HEK293 (cell line): ENCODE data around the gene VEGFB.

Experiments used
- CTCF ChIA-PET: fragments of 350-600 bp; formaldehyde crosslinking; extraction: SDS; loops from one replicate; lab custom pipeline; 2021; ENCODE audit warnings: antibody characterized with exemption; lab: Yijun Ruan, JAX
- POLR2A ChIA-PET: fragments of 300-600 bp; formaldehyde crosslinking; extraction: SDS; loops from one replicate; lab custom pipeline; 2020; ENCODE audit warnings: antibody characterized with exemption, inconsistent platforms; lab: Yijun Ruan, JAX
- H3K27ac ChIP-seq: fragments of 200-500 bp; sonication (Bioruptor generic); 2 replicates; pipeline ENCODE4 v1.5.1; 2014; ENCODE audit warnings: low read depth, low read length, control low read depth, inconsistent platforms; ENCODE audit errors: extremely low read depth
- H3K36me3 ChIP-seq, 2 experiments: fragments of 200-500 bp in 1 of 2; sonication (Bioruptor generic) in 1 of 2; 1 replicate in 1 of 2; 2 replicates in 1 of 2; pipeline ENCODE4 v1.5.1; 2014 to 2017; ENCODE audit warnings: inconsistent platforms in 2 of 2, low read length in 2 of 2; ENCODE audit not compliant: control insufficient read depth in 2 of 2, insufficient read depth in 1 of 2
- H3K4me1 ChIP-seq: fragments of 200-500 bp; sonication (Bioruptor generic); 2 replicates; pipeline ENCODE4 v1.5.1; 2014; ENCODE audit warnings: mild to moderate bottlenecking, low read length, inconsistent platforms; ENCODE audit not compliant: control insufficient read depth, insufficient read depth
- H3K4me3 ChIP-seq: 2 replicates; pipeline ENCODE4 v1.5.1; 2011; ENCODE audit warnings: low read depth, mild to moderate bottlenecking, control low read depth, low read length, moderate library complexity
- H3K9me3 ChIP-seq: fragments of 200-500 bp; sonication (Bioruptor generic); 2 replicates; pipeline ENCODE4 v1.5.1; 2014; ENCODE audit warnings: low read depth, low read length, inconsistent platforms; ENCODE audit not compliant: control insufficient read depth, insufficient read depth
- BCL11B ChIP-seq: fragments of 450-650 bp; formaldehyde crosslinking; IDR thresholded peaks from 2 replicates; pipeline ENCODE4 v1.5.1; 2016; ENCODE audit warnings: low read depth, missing biosample characterization, missing genetic modification characterization
- CTCF ChIP-seq: fragments of 450-650 bp; formaldehyde crosslinking; IDR thresholded peaks from 2 replicates; pipeline ENCODE4 v1.5.1; 2016; ENCODE audit warnings: missing biosample characterization, missing genetic modification characterization
- FEZF1 ChIP-seq: fragments of 450-650 bp; formaldehyde crosslinking; IDR thresholded peaks from 2 replicates; pipeline ENCODE4 v1.5.1; 2016; ENCODE audit warnings: missing biosample characterization, missing genetic modification characterization
- KLF1 ChIP-seq: fragments of 450-650 bp; formaldehyde crosslinking; IDR thresholded peaks from 2 replicates; pipeline ENCODE4 v1.5.1; 2016; ENCODE audit warnings: missing biosample characterization, missing genetic modification characterization
- OSR2 ChIP-seq: fragments of 450-650 bp; formaldehyde crosslinking; IDR thresholded peaks from 2 replicates; pipeline ENCODE4 v1.5.1; 2016; ENCODE audit warnings: missing biosample characterization, missing genetic modification characterization
- YY2 ChIP-seq: fragments of 450-650 bp; formaldehyde crosslinking; IDR thresholded peaks from 2 replicates; pipeline ENCODE4 v1.5.1; 2016; ENCODE audit warnings: missing biosample characterization, missing genetic modification characterization
- ZNF132 ChIP-seq: fragments of 450-650 bp; formaldehyde crosslinking; IDR thresholded peaks from 2 replicates; pipeline ENCODE4 v1.5.1; 2017; ENCODE audit warnings: missing biosample characterization, missing genetic modification characterization, borderline replicate concordance
- ZNF146 ChIP-seq: fragments of 450-650 bp; formaldehyde crosslinking; IDR thresholded peaks from 2 replicates; pipeline ENCODE4 v1.5.1; 2016; ENCODE audit warnings: missing biosample characterization, missing genetic modification characterization
- ZNF214 ChIP-seq: fragments of 450-650 bp; formaldehyde crosslinking; IDR thresholded peaks from 2 replicates; pipeline ENCODE4 v1.5.1; 2017; ENCODE audit warnings: missing biosample characterization, mild to moderate bottlenecking, missing genetic modification characterization, borderline replicate concordance
- ZNF266 ChIP-seq: fragments of 450-650 bp; formaldehyde crosslinking; IDR thresholded peaks from 2 replicates; pipeline ENCODE4 v1.5.1; 2016; ENCODE audit warnings: missing biosample characterization, missing genetic modification characterization, low read depth
- ZNF362 ChIP-seq: fragments of 450-650 bp; formaldehyde crosslinking; IDR thresholded peaks from 2 replicates; pipeline ENCODE4 v1.5.1; 2016; ENCODE audit warnings: missing biosample characterization, missing genetic modification characterization
- ZNF426 ChIP-seq: fragments of 450-650 bp; formaldehyde crosslinking; IDR thresholded peaks from 2 replicates; pipeline ENCODE4 v1.5.1; 2017; ENCODE audit warnings: missing biosample characterization, missing genetic modification characterization, mild to moderate bottlenecking, inconsistent platforms, moderate library complexity
- ZNF449 ChIP-seq: fragments of 450-650 bp; formaldehyde crosslinking; IDR thresholded peaks from 2 replicates; pipeline ENCODE4 v1.5.1; 2017; ENCODE audit warnings: missing biosample characterization, mild to moderate bottlenecking, missing genetic modification characterization, moderate library complexity
- ZNF560 ChIP-seq: fragments of 450-650 bp; formaldehyde crosslinking; IDR thresholded peaks from 2 replicates; pipeline ENCODE4 v1.5.1; 2017; ENCODE audit warnings: missing biosample characterization, missing genetic modification characterization, borderline replicate concordance
- ZNF621 ChIP-seq: fragments of 450-650 bp; formaldehyde crosslinking; IDR thresholded peaks from 2 replicates; pipeline ENCODE4 v1.5.1; 2017; ENCODE audit warnings: missing biosample characterization, missing genetic modification characterization
- ZNF629 ChIP-seq: fragments of 450-650 bp; formaldehyde crosslinking; IDR thresholded peaks from 2 replicates; pipeline ENCODE4 v1.5.1; 2017; ENCODE audit warnings: missing biosample characterization, missing genetic modification characterization
- TF ChIP-seq, protein P1 (sequence below): IDR thresholded peaks from 2 replicates; pipeline ENCODE4 v1.6.1; 2011; ENCODE audit warnings: mild to moderate bottlenecking, low read depth, low read length, borderline replicate concordance

VEGFB gene

DNA sequence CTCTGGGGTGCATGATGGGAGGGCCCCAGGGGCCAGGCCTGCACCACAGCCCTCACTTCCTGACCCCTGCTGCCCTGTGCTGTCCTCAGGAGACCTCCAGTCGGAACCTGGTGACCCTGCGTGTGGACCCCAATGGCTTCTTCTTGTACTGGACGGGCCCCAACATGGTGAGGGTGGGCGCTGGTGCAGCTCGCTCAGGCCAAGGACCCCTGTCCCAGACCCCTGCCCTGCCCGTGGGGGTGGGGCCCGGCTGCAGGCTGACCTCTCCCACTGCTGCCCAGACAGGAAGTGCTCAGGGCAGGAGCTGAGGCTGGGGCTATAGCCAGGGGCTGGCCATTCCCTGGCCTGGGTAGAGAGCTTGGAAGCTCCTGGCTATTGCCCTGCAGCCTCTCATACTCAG, 19.9 kb downstream of the VEGFB start (continued):
- TF ChIP-seq ZNF621 (tag by site-specific recombination) (no peak), ZNF146 (no peak), ZNF214 (tag by site-specific recombination) (no peak)

GRCh38 chr11:64255135-64256128, 21.0 kb downstream of the VEGFB start:
- peaks cover 0 to 52% of the 10 kb centered on the region in 2 experiments; a peak in 2 of 3 replicates for H3K36me3 ChIP-seq
- no peaks in the 10 kb centered on the region for H3K9me3 ChIP-seq

DNA sequence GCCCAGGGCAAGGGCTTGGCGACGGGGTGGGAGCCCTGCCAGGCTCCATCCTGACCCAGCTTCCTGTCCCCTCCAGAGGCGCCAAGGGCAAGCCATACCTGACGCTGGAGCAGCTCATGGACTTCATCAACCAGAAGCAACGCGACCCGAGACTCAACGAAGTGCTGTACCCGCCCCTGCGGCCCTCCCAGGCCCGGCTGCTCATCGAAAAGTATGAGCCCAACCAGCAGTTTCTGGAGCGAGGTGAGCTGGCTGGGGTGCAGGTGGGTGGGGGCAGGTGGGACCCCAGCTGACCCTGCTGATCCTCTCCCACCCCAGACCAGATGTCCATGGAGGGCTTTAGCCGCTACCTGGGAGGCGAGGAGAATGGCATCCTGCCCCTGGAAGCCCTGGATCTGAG, 21.9 kb downstream of the VEGFB start:
- TF ChIP-seq OSR2 (tag by site-specific recombination) (no peak), ZNF449 (peak; percentile 83)
- POLR2A ChIA-PET = interaction anchor here (0.9 to 1.6 kb wide), 4 partner anchors 12 to 15 kb away, joined by 3 to 6 read pairs (median 4); no protein-coding TSS in a partner anchor
- CTCF ChIA-PET = interaction anchor here (0.6 to 0.8 kb wide), 3 partner anchors 12 to 87 kb away, joined by 3 to 5 read pairs (median 3); no protein-coding TSS in a partner anchor
- Histone ChIP-seq H3K36me3 (peaks cover 0 to 57% of the 10 kb centered on the region in 2 experiments; a peak in 2 of 3 replicates), H3K4me1 (peaks cover 5% of the 10 kb centered on the region), H3K4me3 (no peak overlapping the region), H3K27ac (no peak overlapping the region), H3K9me3 (no peaks in the 10 kb centered on the region)

More at GRCh38 chr11:64255135-64256128, 21.0 kb downstream of the VEGFB start:
- no peak overlapping the region for H3K4me3 ChIP-seq
- TF ChIP-seq BCL11B (tag by site-specific recombination) = peak; percentile 74; the same call in 1 of the 2 replicates
- TF ChIP-seq KLF1 (tag by site-specific recombination) = peak; percentile 96
- TF ChIP-seq ZNF560 (tag by site-specific recombination) = no peak
- TF ChIP-seq, all 188 proteins: peak for 2
- POLR2A ChIA-PET = interaction anchor here (0.9 to 1.6 kb wide), 6 partner anchors 11 to 16 kb away, joined by 3 to 6 read pairs (median 3); no protein-coding TSS in a partner anchor
- CTCF ChIA-PET = interaction anchor here (0.6 to 1.9 kb wide), 9 partner anchors 9 to 1967 kb away, joined by 3 to 5 read pairs (median 3); partner anchors contain the start of gene PPP1R14B
- no peak overlapping the region for H3K27ac ChIP-seq
- H3K4me1 ChIP-seq = peaks cover 10% of the 10 kb centered on the region

GRCh38 chr11:64258356-64258755, 24.0 kb downstream of the VEGFB start:
- H3K4me1 ChIP-seq = no peaks in the 10 kb centered on the region
- ChIA-PET POLR2A (interaction anchor here (0.8 to 1.6 kb wide), 4 partner anchors 9 to 15 kb away, joined by 3 to 7 read pairs (median 4); no protein-coding TSS in a partner anchor), CTCF (interaction anchor here (0.6 kb wide), 1 partner anchor 9 kb away, joined by 3 read pairs; no protein-coding TSS in a partner anchor)
- peaks cover 0 to 78% of the 10 kb centered on the region in 2 experiments; a peak in 2 of 3 replicates for H3K36me3 ChIP-seq
- H3K27ac ChIP-seq = no peak overlapping the region
- H3K4me3 ChIP-seq = no peak overlapping the region
- no peaks in the 10 kb centered on the region for H3K9me3 ChIP-seq
- no peak for TF ChIP-seq ZNF629 (tag by site-specific recombination)
- no peak for TF ChIP-seq FEZF1
- no peak for TF ChIP-seq YY2 (tag by site-specific recombination)
- TF ChIP-seq, protein P1, sequence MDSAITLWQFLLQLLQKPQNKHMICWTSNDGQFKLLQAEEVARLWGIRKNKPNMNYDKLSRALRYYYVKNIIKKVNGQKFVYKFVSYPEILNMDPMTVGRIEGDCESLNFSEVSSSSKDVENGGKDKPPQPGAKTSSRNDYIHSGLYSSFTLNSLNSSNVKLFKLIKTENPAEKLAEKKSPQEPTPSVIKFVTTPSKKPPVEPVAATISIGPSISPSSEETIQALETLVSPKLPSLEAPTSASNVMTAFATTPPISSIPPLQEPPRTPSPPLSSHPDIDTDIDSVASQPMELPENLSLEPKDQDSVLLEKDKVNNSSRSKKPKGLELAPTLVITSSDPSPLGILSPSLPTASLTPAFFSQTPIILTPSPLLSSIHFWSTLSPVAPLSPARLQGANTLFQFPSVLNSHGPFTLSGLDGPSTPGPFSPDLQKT = no peak
- TF ChIP-seq ZNF266 (tag by site-specific recombination) = no peak
- TF ChIP-seq ZNF132 (tag by site-specific recombination) = no peak
- no peak for TF ChIP-seq ZNF426 (tag by site-specific recombination)
- no peak for TF ChIP-seq CTCF
- TF ChIP-seq ZNF362 = no peak
